Myocyte (in vitro differentiated cells): Measurements from ENCODE around the gene DNAJB4. TPM values are rescaled to one million over a fixed set of nuclear protein-coding genes. Genes with fewer than 3 reads are reported as not detected.
"Not testable (repeated sequence)": the region's sequence is repeated elsewhere in the genome, so short reads cannot be mapped to it uniquely, and the experiment has no call there.

Source experiments
- DNase-seq: peaks from one replicate; pipeline ENCODE4 v3.0.0-alpha.2; 2012; ENCODE audit warnings: low read depth
- total RNA-seq: library from RNA; depleted of rRNA; stranded (reverse); fragments of >200 nt; gene quantifications from 2 replicates; pipeline ENCODE4 v1.2.3, GENCODE V29; 2014

The DNAJB4 gene
- total RNA-seq, 1 donor from 2014 or later, result 223 TPM

- peak; percentile 82 for DNase-seq
These were observed 57.2 kb downstream of the DNAJB4 start for GRCh38 chr1:78061825-78062523.

- DNase-seq, result not testable (repeated sequence)
These were observed 60.1 kb downstream of the DNAJB4 start for GRCh38 chr1:78064886-78065285.

Other genes starting within 250 kb of the DNAJB4 start
- gene USP33, start 245.1 kb upstream of the DNAJB4 start, total RNA-seq, result 35.6 and 42.9 TPM in 2 replicates
- 9.6 and 14.4 TPM in 2 replicates for gene MIGA1, start 225.3 kb upstream of the DNAJB4 start, total RNA-seq
- 100 and 144 TPM in 2 replicates for gene NEXN, start 116.3 kb upstream of the DNAJB4 start, total RNA-seq
- 107 and 134 TPM in 2 replicates for gene FUBP1, start 25.9 kb upstream of the DNAJB4 start, total RNA-seq
- 2.2 and 2.3 TPM in 2 replicates for gene GIPC2, start 41.0 kb downstream of the DNAJB4 start, total RNA-seq